COLO829 (cell line): ENCODE measurements around the gene CNKSR2.
"Not testable (repeated sequence)": the region's sequence is repeated elsewhere in the genome, so short reads cannot be mapped to it uniquely, and the experiment has no call there.

ENCODE experiments used
- DNase-seq: peaks from one replicate; pipeline ENCODE4 v3.0.0; 2012; ENCODE audit warnings: low spot score

CNKSR2 gene

GRCh38 chrX:21440911-21441310, 66.7 kb downstream of the CNKSR2 start:
- DNase-seq: no peak

GRCh38 chrX:21457718-21458117, 83.5 kb downstream of the CNKSR2 start:
- no peak for DNase-seq

GRCh38 chrX:21469071-21469470, 94.9 kb downstream of the CNKSR2 start:
- no peak for DNase-seq

GRCh38 chrX:21476909-21477308, 102.7 kb downstream of the CNKSR2 start:
- no peak for DNase-seq

- DNase-seq: peak; percentile 12
Observed at GRCh38 chrX:21479695-21480270, 105.6 kb downstream of the CNKSR2 start.

- DNase-seq: no peak
Observed at GRCh38 chrX:21481761-21482160, 107.5 kb downstream of the CNKSR2 start.

GRCh38 chrX:21484051-21484450, 109.8 kb downstream of the CNKSR2 start:
- DNase-seq: not testable (repeated sequence)

GRCh38 chrX:21487832-21488231, 113.6 kb downstream of the CNKSR2 start:
- peak; percentile 42 for DNase-seq

GRCh38 chrX:21490341-21490740, 116.1 kb downstream of the CNKSR2 start:
- no peak for DNase-seq

- DNase-seq: no peak
Observed at GRCh38 chrX:21493226-21493830, 119.1 kb downstream of the CNKSR2 start.

- DNase-seq: no peak
Observed at GRCh38 chrX:21503593-21503992, 129.4 kb downstream of the CNKSR2 start.

- DNase-seq: peak; percentile 35
Observed at GRCh38 chrX:21509912-21510311, 135.7 kb downstream of the CNKSR2 start.

GRCh38 chrX:21524008-21524407, 149.8 kb downstream of the CNKSR2 start:
- no peak for DNase-seq

GRCh38 chrX:21528076-21528475, 153.9 kb downstream of the CNKSR2 start:
- DNase-seq: no peak

GRCh38 chrX:21529771-21530170, 155.6 kb downstream of the CNKSR2 start:
- DNase-seq: no peak

- not testable (repeated sequence) for DNase-seq
Observed at GRCh38 chrX:21544642-21545041, 170.4 kb downstream of the CNKSR2 start.

GRCh38 chrX:21559417-21559816, 185.2 kb downstream of the CNKSR2 start:
- DNase-seq: no peak

GRCh38 chrX:21565025-21565424, 190.8 kb downstream of the CNKSR2 start:
- DNase-seq: no peak

- DNase-seq: no peak
Observed at GRCh38 chrX:21574793-21575192, 200.6 kb downstream of the CNKSR2 start.

- DNase-seq: no peak
Observed at GRCh38 chrX:21581479-21581878, 207.3 kb downstream of the CNKSR2 start.

- DNase-seq: no peak
Observed at GRCh38 chrX:21586001-21586400, 211.8 kb downstream of the CNKSR2 start.

- no peak for DNase-seq
Observed at GRCh38 chrX:21590012-21590776, 216.0 kb downstream of the CNKSR2 start.

GRCh38 chrX:21606002-21606401, 231.8 kb downstream of the CNKSR2 start:
- no peak for DNase-seq
